AG04449 (cell line): Measurements from ENCODE around the gene HEATR5B.

Experiments
- CTCF ChIA-PET: fragments of 350-600 bp; formaldehyde crosslinking; extraction: SDS; loops from one replicate; lab custom pipeline; 2021; ENCODE audit warnings: antibody characterized with exemption; lab: Yijun Ruan, JAX
- POLR2A ChIA-PET: fragments of 400-600, 350-600 bp; formaldehyde crosslinking; extraction: SDS; loops from one replicate; lab custom pipeline; 2020; ENCODE audit warnings: antibody characterized with exemption, inconsistent platforms; lab: Yijun Ruan, JAX
- DNase-seq: peaks from one replicate; pipeline ENCODE4 v3.0.0-alpha.2; 2010; ENCODE audit warnings: low read depth, low spot score
- H3K4me3 ChIP-seq: 2 replicates; pipeline ENCODE4 v1.5.1; 2011; ENCODE audit warnings: low read depth, mild to moderate bottlenecking, control low read depth, low read length
- TF ChIP-seq, protein P1 (sequence below): IDR thresholded peaks from one replicate; pipeline ENCODE4 v1.5.1; 2011; ENCODE audit warnings: mild to moderate bottlenecking, moderate library complexity, low read length, control low read depth, inconsistent platforms; ENCODE audit not compliant: insufficient read depth; ENCODE audit errors: missing control alignments

HEATR5B gene

DNA sequence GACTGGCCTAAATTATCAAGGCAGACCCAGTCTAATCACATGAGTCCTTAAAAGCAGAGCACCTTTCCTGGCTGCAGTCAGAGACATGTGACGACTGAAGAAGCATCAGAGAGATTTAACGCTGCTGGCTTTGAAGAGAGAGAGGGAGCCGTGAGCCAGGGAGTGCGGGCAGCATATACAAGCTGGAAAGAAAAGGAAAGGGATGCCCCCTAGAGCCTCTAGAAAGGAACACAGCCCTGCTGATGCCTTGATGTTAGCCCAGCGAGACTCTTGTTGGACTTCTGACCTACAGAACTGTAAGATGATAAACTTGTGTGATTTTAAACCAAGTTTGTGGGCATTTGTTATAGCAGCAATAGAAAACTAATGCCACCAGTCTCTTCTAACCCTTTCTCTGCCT, 58.1 kb downstream of the HEATR5B start:
- no peak for DNase-seq
- H3K4me3 ChIP-seq, result no peak overlapping the region
- POLR2A ChIA-PET, result no interaction called here
- TF ChIP-seq, protein P1, sequence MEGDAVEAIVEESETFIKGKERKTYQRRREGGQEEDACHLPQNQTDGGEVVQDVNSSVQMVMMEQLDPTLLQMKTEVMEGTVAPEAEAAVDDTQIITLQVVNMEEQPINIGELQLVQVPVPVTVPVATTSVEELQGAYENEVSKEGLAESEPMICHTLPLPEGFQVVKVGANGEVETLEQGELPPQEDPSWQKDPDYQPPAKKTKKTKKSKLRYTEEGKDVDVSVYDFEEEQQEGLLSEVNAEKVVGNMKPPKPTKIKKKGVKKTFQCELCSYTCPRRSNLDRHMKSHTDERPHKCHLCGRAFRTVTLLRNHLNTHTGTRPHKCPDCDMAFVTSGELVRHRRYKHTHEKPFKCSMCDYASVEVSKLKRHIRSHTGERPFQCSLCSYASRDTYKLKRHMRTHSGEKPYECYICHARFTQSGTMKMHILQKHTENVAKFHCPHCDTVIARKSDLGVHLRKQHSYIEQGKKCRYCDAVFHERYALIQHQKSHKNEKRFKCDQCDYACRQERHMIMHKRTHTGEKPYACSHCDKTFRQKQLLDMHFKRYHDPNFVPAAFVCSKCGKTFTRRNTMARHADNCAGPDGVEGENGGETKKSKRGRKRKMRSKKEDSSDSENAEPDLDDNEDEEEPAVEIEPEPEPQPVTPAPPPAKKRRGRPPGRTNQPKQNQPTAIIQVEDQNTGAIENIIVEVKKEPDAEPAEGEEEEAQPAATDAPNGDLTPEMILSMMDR, result no peak
- CTCF ChIA-PET, result no interaction called here

DNA sequence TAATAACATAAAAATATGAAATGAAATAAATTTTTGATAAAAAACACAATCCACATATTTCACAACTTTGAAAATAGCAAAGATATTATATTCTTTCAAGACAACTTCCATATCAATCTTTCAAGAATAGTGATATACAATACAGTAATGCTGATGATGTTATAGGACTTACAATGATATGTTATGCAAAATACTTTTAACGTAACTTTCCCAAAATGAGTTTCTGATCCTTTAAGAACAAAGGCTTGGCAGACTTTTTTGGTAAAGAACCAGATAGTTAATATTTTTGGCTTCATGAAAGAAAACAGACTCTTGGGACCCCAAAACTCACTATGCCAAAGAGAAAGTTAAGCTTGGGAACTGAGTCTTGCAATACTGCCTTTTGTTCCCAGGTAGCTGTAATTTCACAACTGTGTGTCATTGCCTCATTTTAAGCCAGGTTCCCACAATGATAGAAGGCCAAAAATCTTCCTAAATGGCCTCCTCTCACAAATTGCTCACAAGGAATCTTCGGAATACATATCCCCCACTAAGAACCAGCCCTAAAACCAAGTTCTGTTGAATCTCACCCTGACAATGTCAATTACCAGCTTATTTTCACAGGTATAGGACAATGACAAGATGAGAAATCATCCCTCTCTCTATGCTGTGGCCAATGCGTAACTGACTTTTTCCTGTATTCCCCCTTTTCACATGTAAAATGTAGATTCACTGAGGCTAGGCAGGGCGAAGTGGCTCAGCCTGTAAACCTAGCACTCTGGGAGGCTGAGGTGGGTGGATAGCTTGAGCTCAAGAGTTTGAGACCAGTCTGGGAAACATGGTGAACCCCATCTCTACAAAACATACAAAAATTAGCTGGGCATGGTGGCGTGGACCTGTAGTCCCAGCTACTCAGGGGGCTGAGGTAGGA, 63.0 kb downstream of the HEATR5B start:
- ChIA-PET POLR2A (no interaction called here), CTCF (no interaction called here)
- no peak overlapping the region for H3K4me3 ChIP-seq
- DNase-seq, result no peak
- TF ChIP-seq, protein P1, result no peak

DNA sequence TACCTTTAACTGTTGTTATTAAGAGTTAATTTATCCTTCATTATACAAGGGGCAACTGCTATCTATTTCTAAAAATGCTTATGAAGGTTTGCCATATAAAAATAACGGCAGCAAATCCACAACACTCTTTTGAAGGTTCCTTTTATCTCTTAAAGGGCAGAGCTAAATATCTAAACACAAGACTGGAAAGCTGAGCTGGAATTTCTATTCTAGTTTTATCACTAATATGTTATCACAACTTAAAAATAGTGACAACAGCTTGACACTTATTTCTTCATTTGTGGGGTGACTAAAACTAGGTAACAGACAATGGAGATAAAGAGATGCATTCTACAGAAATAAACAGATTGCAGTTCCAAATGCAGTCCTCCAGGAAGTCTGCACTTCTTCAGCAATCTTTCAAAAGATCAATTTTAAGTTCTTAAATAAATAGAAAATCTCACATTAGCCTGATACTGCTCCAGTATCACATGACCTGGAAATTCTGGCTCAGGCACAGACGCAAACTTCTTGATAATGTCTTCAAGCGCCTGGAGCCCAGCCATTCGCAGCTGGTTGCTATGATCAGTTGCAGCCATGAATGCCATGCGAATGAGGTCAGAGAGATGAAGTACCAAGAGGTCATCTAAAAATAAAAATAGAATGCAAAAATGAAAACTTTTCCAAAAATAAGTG, 63.8 kb downstream of the HEATR5B start:
- TF ChIP-seq, protein P1, result no peak
- peak; percentile 55 for DNase-seq
- H3K4me3 ChIP-seq, result no peak overlapping the region
- ChIA-PET POLR2A (no interaction called here), CTCF (no interaction called here)

DNA sequence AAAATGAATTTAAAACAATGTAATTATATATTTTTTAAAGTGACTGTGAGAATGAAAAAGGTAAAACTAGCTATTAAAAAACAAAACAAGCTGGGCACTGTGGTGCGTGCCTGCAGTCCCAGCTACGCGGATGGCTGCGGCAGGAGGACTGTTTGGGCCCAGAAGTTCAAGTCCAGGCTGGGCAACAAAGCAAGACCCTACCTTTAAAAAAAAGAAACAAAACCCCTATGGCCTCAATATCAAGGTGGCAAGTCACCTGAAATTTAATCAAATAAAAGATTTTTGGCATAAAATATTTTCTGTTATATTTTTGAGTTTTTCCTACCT, 70.9 kb downstream of the HEATR5B start:
- ChIA-PET POLR2A (no interaction called here), CTCF (interaction anchor here (1.4 kb wide), 1 partner anchor 37 kb away, joined by 5 read pairs; no protein-coding TSS in a partner anchor)
- no peak overlapping the region for H3K4me3 ChIP-seq
- no peak for DNase-seq
- TF ChIP-seq, protein P1, result no peak

DNA sequence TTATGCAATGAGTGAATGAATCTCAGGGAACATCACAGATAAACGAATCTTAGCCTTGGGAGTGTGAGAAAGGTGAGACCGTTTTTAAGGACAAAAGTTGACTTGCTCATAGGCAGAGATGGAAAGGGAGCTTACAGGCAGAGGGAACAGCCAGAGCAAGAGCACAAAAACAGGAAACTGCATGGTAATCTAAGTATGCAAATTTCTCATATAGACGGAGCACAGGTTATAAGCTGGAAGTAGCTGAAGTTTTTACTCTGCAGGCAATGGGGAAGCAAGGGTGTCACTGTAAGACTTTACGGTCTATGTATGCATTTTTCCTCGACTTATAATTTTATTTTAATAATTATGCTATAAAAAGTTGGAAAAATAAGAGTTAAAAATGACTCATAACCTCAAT, 73.0 kb downstream of the HEATR5B start:
- H3K4me3 ChIP-seq, result no peak overlapping the region
- ChIA-PET POLR2A (no interaction called here), CTCF (no interaction called here)
- no peak for DNase-seq
- TF ChIP-seq, protein P1, result no peak

DNA sequence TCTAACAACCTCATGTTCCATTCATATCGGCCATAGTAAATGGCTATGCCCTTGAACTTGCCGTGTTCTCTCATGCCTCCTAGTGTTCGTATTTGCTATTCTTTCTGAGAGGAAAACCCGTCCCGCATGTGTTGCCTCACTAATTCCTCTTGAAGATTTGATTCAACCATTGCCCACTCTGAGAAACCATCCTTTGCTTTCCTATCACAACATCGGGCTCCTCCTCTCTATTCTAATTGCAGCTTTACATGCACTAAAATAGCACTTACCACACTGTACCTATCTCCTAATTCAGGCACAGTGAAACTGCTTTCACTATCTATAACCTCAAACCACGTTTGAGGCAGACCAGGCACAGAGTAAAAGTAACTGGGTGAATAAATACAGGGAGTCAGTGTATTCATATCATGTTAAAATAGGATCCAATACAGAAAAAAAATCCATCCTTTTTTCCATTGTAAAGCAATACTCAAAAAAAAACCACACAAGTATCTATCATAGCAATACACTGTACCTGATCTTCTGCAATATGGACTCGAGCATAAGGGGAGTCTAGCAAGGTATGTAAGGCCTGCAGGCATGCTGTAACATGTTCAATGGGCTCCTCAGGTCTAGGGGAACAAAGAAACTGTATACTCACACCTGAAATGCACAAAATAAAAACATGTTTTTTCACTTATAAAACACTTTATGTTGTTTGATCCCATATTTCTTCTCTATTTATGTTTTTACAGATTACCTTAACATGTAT, 78.9 kb downstream of the HEATR5B start:
- H3K4me3 ChIP-seq, result no peak overlapping the region
- CTCF ChIA-PET, result interaction anchor here (2.1 kb wide), 1 partner anchor 224 kb away, joined by 6 read pairs; no protein-coding TSS in a partner anchor
- no peak for DNase-seq
- POLR2A ChIA-PET, result no interaction called here
- TF ChIP-seq, protein P1, result no peak
